ENCODE data around the gene TMEM221.

Gene TMEM221

DNA sequence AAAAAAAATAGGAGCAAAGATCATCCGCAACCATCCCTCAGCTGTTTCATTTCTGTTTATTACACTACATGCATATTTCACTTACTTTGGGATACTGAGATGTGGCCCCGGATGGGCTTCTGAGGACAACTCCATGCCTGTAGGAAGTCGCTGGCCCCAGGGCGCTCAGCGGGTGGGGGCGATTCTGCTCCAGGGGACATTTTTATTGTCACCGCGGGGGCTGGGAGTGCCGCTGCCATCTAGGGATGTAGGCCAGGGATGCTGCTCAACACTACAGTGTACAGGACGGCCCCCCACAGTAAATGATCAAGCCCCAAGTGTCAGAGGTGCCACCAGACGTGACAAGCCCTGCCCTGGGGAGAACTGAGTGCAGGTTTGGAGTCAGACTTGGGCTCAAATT is 36.7 kb downstream of the TMEM221 start:
- Histone ChIP-seq H4K20me1 (no peaks in the 10 kb centered on the region), H3K9ac (no peak overlapping the region), H3K4me3 (no peak overlapping the region), H3K27me3 (no peaks in the 10 kb centered on the region), H3K4me1 (peaks cover 43 to 57% (median 55%) of the 10 kb centered on the region in 10 experiments), H3K9me3 (replicated peaks in 1 of 11) (no peaks in the 10 kb centered on the region), H3K4me2 (peak overlapping the region; percentile 58 to 90 (median 68); a peak in 14 of 22 replicates), H3K27ac (no peak overlapping the region), H3K36me3 (peaks cover 24 to 51% (median 33%) of the 10 kb centered on the region in 11 experiments; a peak in 21 of 22 replicates)
- no peak for TF ChIP-seq Cebpa-rat (IDR thresholded peaks at IDR 0.05)

- H4K20me1 ChIP-seq: no peaks in the 10 kb centered on the region
- H3K27me3 ChIP-seq: no peaks in the 10 kb centered on the region
- H3K4me1 ChIP-seq: peaks cover 59 to 75% (median 69%) of the 10 kb centered on the region in 10 experiments
- peaks cover 15 to 36% (median 23%) of the 10 kb centered on the region in 11 experiments; a peak in 21 of 22 replicates for H3K36me3 ChIP-seq
- H3K9ac ChIP-seq: no peak overlapping the region
- H3K9me3 ChIP-seq (replicated peaks in 1 of 11): no peaks in the 10 kb centered on the region
- H3K27ac ChIP-seq: no peak overlapping the region; a peak in 1 of 22 replicates
- H3K4me3 ChIP-seq: no peak overlapping the region
- TF ChIP-seq Cebpa-rat (IDR thresholded peaks at IDR 0.05): peak in 1 of 11 experiments; percentile 17; a peak in 2 of 22 replicates
- H3K4me2 ChIP-seq: peak overlapping the region in 5 of 11 experiments; percentile 7 to 93 (median 42); a peak in 4 of 22 replicates
Observed at GRCh38 chr19:17409990-17410389, 38.5 kb downstream of the TMEM221 start.

DNA sequence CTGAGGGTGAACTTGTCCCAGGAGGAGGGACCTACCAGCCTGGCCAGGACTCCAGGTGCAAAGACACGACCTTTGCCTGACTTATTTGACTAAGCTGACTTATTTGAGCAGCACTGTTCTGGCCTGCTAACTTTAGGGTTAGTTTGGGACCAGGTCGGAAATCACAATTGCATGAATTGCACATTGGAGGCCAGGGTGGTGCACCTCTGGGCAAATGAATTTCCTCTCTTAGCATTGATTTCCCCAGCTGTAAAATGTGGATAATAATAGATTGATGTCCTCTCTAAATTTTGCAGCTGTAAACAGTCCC is 41.6 kb downstream of the TMEM221 start:
- H3K9ac ChIP-seq: peak overlapping the region; percentile 65 to 87 (median 80)
- peaks cover 10 to 28% (median 19%) of the 10 kb centered on the region in 11 experiments; a peak in 21 of 22 replicates for H3K36me3 ChIP-seq
- H3K4me3 ChIP-seq: peak overlapping the region; percentile 61 to 90 (median 76)
- peaks cover 41 to 68% (median 59%) of the 10 kb centered on the region in 10 experiments for H3K4me1 ChIP-seq
- peak in 2 of 11 experiments; percentile 20 to 27; a peak in 1 of 22 replicates for TF ChIP-seq Cebpa-rat (IDR thresholded peaks at IDR 0.05)
- no peaks in the 10 kb centered on the region for H3K27me3 ChIP-seq
- H3K9me3 ChIP-seq (replicated peaks in 1 of 11): no peaks in the 10 kb centered on the region
- peak overlapping the region; percentile 88 to 99 (median 94) for H3K4me2 ChIP-seq
- H3K27ac ChIP-seq: peak overlapping the region; percentile 69 to 87 (median 83); a peak in 21 of 22 replicates
- peaks cover 0 to 18% (median 4%) of the 10 kb centered on the region in 11 experiments; a peak in 8 of 22 replicates for H4K20me1 ChIP-seq

DNA sequence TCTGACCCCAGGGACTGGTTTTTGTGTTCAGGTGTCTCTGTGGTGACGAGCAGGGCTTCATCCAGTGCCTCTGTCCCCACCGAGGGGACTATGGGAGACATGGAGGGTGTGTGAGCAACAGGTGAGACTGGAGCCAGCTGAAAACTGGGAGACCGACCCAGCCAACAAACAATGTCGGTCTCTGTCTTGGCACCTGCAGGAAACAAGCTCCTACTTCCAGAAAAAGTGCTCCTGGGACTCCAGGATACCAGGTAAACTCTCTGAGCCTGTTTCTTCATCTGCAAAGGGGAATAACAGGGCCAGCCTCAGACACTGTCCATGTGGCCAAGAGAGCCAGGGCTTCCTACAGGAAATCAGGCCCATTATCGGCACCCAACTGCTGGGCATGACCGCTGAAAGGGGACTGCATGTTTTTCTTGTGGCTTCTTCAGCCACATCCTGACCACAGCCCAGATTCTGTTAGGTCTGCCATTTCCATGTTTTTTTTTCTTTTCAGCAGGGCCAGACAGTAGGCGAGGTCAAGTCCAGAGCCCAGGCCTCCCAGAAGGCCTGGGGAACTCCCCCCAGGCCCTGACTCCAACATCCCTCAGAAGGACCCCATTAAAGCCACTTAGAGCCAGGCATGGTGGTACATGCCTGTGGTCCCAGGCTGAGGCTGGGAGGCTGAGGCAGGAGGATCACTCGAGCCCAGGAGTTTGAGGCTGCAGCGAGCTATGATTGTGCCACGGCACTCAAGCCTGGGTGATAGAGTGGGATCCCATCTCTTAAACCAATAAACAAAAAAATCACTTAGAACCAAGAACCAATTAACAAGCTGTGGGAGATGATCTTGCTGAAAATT is 42.2 kb downstream of the TMEM221 start:
- peak overlapping the region; percentile 61 to 90 (median 76) for H3K4me3 ChIP-seq
- no peak for TF ChIP-seq Cebpa-rat (IDR thresholded peaks at IDR 0.05)
- peak overlapping the region; percentile 88 to 99 (median 94) for H3K4me2 ChIP-seq
- no peaks in the 10 kb centered on the region for H3K27me3 ChIP-seq
- H3K27ac ChIP-seq: peak overlapping the region; percentile 69 to 87 (median 83)
- H3K9me3 ChIP-seq (replicated peaks in 1 of 11): no peaks in the 10 kb centered on the region
- peaks cover 0 to 23% (median 4%) of the 10 kb centered on the region in 11 experiments; a peak in 8 of 22 replicates for H4K20me1 ChIP-seq
- peaks cover 37 to 64% (median 59%) of the 10 kb centered on the region in 10 experiments for H3K4me1 ChIP-seq
- peaks cover 14 to 28% (median 19%) of the 10 kb centered on the region in 11 experiments; a peak in 21 of 22 replicates for H3K36me3 ChIP-seq
- peak overlapping the region; percentile 65 to 87 (median 80) for H3K9ac ChIP-seq

GRCh38 chr19:17405250-17406045 is 43.0 kb downstream of the TMEM221 start, which contains the start of gene BST2:
BST2 (minus strand) TSS chr19:17405630; CDS start chr19:17405575, 55 bp downstream.
- peak within 1 kb of the TSS; percentile 69 to 87 (median 83) for H3K27ac ChIP-seq
- peaks cover 46 to 68% (median 60%) of the 10 kb centered on the region in 10 experiments for H3K4me1 ChIP-seq
- peak within 1 kb of the TSS; percentile 65 to 87 (median 80) for H3K9ac ChIP-seq
- H3K4me3 ChIP-seq: peak within 1 kb of the TSS; percentile 61 to 90 (median 76)
- no peaks in the 10 kb centered on the region for H3K9me3 ChIP-seq (replicated peaks in 1 of 11)
- peaks cover 14 to 33% (median 26%) of the 10 kb centered on the region in 11 experiments; a peak in 21 of 22 replicates for H3K36me3 ChIP-seq
- peak; percentile 29 to 87 (median 80); a peak in 18 of 22 replicates for TF ChIP-seq Cebpa-rat (IDR thresholded peaks at IDR 0.05)
- no peaks in the 10 kb centered on the region for H3K27me3 ChIP-seq
- peaks cover 0 to 23% (median 4%) of the 10 kb centered on the region in 11 experiments; a peak in 8 of 22 replicates for H4K20me1 ChIP-seq
- H3K4me2 ChIP-seq: peak within 1 kb of the TSS; percentile 88 to 99 (median 94)

GRCh38 chr19:17404621-17405249 is 43.7 kb downstream of the TMEM221 start:
- peak overlapping the region; percentile 88 to 99 (median 94) for H3K4me2 ChIP-seq

DNA sequence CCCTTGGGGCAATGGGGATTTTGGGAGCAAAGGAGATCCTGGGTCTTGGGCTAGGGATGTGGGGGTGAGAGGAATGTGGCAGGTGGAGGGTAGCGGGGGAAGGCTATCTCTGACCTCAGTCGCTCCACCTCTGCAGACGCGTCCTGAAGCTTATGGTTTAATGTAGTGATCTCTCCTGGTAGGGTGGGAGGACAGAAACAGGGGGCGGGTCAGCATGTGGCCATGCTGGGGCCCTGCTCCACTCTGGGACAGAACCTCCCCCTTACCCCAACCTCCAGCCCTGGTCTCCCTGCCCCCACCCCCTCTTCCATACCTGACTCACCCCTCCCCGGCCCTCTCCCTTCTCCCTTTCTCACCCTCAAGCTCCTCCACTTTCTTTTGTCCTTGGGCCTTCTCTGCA is 44.5 kb downstream of the TMEM221 start:
- no peak for TF ChIP-seq Cebpa-rat (IDR thresholded peaks at IDR 0.05)
- peak overlapping the region; percentile 65 to 87 (median 80) for H3K9ac ChIP-seq
- H3K4me1 ChIP-seq: peaks cover 47 to 69% (median 60%) of the 10 kb centered on the region in 10 experiments
- no peaks in the 10 kb centered on the region for H3K9me3 ChIP-seq (replicated peaks in 1 of 11)
- H3K27ac ChIP-seq: peak overlapping the region; percentile 69 to 87 (median 83); a peak in 18 of 22 replicates
- H3K4me3 ChIP-seq: peak overlapping the region; percentile 61 to 90 (median 76)
- peak overlapping the region; percentile 88 to 99 (median 94) for H3K4me2 ChIP-seq
- peaks cover 20 to 39% (median 35%) of the 10 kb centered on the region in 11 experiments; a peak in 21 of 22 replicates for H3K36me3 ChIP-seq
- peaks cover 0 to 32% (median 4%) of the 10 kb centered on the region in 11 experiments; a peak in 8 of 22 replicates for H4K20me1 ChIP-seq
- H3K27me3 ChIP-seq: no peaks in the 10 kb centered on the region

More at GRCh38 chr19:17404621-17405249, 43.7 kb downstream of the TMEM221 start:
- H3K27ac ChIP-seq: peak overlapping the region; percentile 69 to 87 (median 83)
- peak overlapping the region; percentile 61 to 90 (median 76) for H3K4me3 ChIP-seq
- H4K20me1 ChIP-seq: peaks cover 0 to 30% (median 4%) of the 10 kb centered on the region in 11 experiments; a peak in 8 of 22 replicates
- no peak for TF ChIP-seq Cebpa-rat (IDR thresholded peaks at IDR 0.05)
- no peaks in the 10 kb centered on the region for H3K27me3 ChIP-seq
- peaks cover 19 to 36% (median 33%) of the 10 kb centered on the region in 11 experiments; a peak in 21 of 22 replicates for H3K36me3 ChIP-seq
- H3K9ac ChIP-seq: peak overlapping the region; percentile 65 to 87 (median 80)
- H3K4me1 ChIP-seq: peaks cover 48 to 71% (median 59%) of the 10 kb centered on the region in 10 experiments
- no peaks in the 10 kb centered on the region for H3K9me3 ChIP-seq (replicated peaks in 1 of 11)
